ENCODE measurements around the gene CAPN13. TPM values are rescaled to one million over a fixed set of nuclear protein-coding genes. Genes with fewer than 3 reads are reported as not detected.

Gene CAPN13
- total RNA-seq, 2 donors from 2014 or later = 5.6 to 21.3 TPM

DNA sequence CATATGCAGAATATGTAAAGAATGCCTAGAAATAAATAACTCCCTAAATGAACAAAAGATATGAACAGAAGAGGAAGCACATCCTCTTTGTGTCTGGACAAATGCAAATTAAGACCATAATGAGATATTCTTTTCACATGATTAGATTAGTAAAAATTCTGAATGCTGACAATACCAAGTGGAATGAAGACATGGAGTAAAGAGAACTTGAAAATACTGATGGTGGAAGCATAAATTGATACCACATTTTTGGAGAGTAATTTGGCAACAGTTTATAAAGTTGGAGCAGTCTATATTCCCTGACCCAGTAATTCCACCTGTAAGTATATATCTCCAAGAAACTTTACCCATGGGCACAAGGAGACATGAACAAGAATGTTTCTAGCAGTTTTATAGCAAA, 130.0 kb downstream of the CAPN13 start:
- H3K36me3 ChIP-seq (replicated peaks in 1 of 2; ENCODE audit: insufficient read depth in 1 of 2, low read depth in 2 of 2) = no peaks in the 10 kb centered on the region

GRCh38 chr2:30675758-30676157, 131.5 kb downstream of the CAPN13 start:
- intact Hi-C loops (cut with DNase I) = no loop called here
- DNase-seq (no peak), ATAC-seq (no peak)
- WGBS, 2 donors = 93% methylated on average over 2 of the region's 2 CpGs
- Histone ChIP-seq H3K4me1 (no peaks in the 10 kb centered on the region), H3K27me3 (peaks cover 0 to 5% of the 10 kb centered on the region in 2 donors), H3K9me3 (no peaks in the 10 kb centered on the region), H3K27ac (no peak overlapping the region), H3K36me3 (replicated peaks in 1 of 2; ENCODE audit: insufficient read depth in 1 of 2, low read depth in 2 of 2) (no peaks in the 10 kb centered on the region), H3K4me3 (no peak overlapping the region)
- TF ChIP-seq, protein P1, sequence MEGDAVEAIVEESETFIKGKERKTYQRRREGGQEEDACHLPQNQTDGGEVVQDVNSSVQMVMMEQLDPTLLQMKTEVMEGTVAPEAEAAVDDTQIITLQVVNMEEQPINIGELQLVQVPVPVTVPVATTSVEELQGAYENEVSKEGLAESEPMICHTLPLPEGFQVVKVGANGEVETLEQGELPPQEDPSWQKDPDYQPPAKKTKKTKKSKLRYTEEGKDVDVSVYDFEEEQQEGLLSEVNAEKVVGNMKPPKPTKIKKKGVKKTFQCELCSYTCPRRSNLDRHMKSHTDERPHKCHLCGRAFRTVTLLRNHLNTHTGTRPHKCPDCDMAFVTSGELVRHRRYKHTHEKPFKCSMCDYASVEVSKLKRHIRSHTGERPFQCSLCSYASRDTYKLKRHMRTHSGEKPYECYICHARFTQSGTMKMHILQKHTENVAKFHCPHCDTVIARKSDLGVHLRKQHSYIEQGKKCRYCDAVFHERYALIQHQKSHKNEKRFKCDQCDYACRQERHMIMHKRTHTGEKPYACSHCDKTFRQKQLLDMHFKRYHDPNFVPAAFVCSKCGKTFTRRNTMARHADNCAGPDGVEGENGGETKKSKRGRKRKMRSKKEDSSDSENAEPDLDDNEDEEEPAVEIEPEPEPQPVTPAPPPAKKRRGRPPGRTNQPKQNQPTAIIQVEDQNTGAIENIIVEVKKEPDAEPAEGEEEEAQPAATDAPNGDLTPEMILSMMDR (IDR thresholded peaks at IDR 0.05) = no peak
- no peak for TF ChIP-seq POLR2A (IDR thresholded peaks at IDR 0.05)

More for the DNA sequence above, 130.0 kb downstream of the CAPN13 start:
- H3K9me3 ChIP-seq = no peaks in the 10 kb centered on the region
- intact Hi-C loops (cut with DNase I) = no loop called here
- ATAC-seq = no peak
- no peak for DNase-seq
- no peak overlapping the region for H3K27ac ChIP-seq
- H3K4me1 ChIP-seq = no peaks in the 10 kb centered on the region
- no peak for TF ChIP-seq POLR2A (IDR thresholded peaks at IDR 0.05)
- TF ChIP-seq, protein P1 (IDR thresholded peaks at IDR 0.05) = no peak
- no peak overlapping the region for H3K4me3 ChIP-seq
- H3K27me3 ChIP-seq = peaks cover 0 to 5% of the 10 kb centered on the region in 2 donors

DNA sequence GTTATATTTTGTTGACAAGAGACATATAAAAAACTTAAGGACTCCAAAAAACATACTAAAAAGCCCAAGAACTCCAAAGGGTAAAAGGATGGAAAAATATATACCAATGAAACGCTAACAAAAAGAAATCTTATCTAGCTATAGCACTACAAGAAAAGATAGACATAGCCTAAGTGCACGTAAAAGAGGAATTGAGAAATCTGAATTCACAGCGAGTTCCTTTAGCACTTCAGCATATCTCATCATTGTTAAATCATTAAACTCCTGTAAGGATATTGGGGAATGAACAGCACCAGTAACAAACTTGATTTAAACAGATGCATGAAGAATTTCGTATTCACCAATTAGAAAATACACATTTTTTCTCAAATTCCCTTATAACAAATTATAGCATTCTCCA, 134.1 kb downstream of the CAPN13 start:
- Histone ChIP-seq H3K4me1 (no peaks in the 10 kb centered on the region), H3K36me3 (replicated peaks in 1 of 2; ENCODE audit: insufficient read depth in 1 of 2, low read depth in 2 of 2) (no peaks in the 10 kb centered on the region), H3K9me3 (no peaks in the 10 kb centered on the region), H3K27ac (no peak overlapping the region), H3K4me3 (no peak overlapping the region), H3K27me3 (peaks cover 0 to 5% of the 10 kb centered on the region in 2 donors)
- TF ChIP-seq, protein P1 (IDR thresholded peaks at IDR 0.05) = no peak
- no peak for TF ChIP-seq POLR2A (IDR thresholded peaks at IDR 0.05)
- intact Hi-C loops (cut with DNase I) = no loop called here
- no peak for ATAC-seq
- WGBS, 2 donors = 85 to 86% methylated on average over 4 of the region's 4 CpGs
- no peak for DNase-seq

Small RNA genes within 50 kb of the gene (small RNA-seq; reads per million reads assigned to genes)
- gene AC092569.1 = not detected
